HepG2 (cell line): ENCODE results near the gene CNNM3. TPM values are rescaled to one million over a fixed set of nuclear protein-coding genes. Genes with fewer than 3 reads are reported as not detected.

Experiments used
- BORCS8-MEF2B ChIP-seq: sonication (generic); formaldehyde crosslinking; IDR thresholded peaks from 2 replicates; pipeline ENCODE4 v1.8.0; 2022; ENCODE audit warnings: mild to moderate bottlenecking, missing genetic modification reagents
- DZIP1 ChIP-seq: sonication (generic); formaldehyde crosslinking; IDR thresholded peaks from 2 replicates; pipeline ENCODE4 v1.5.0; 2020; ENCODE audit warnings: mild to moderate bottlenecking, missing genetic modification reagents
- FOXP4 ChIP-seq: sonication (generic); formaldehyde crosslinking; IDR thresholded peaks from 2 replicates; pipeline ENCODE4 v1.4.0; 2020; ENCODE audit warnings: missing genetic modification reagents
- HOXA3 ChIP-seq: sonication (generic); formaldehyde crosslinking; IDR thresholded peaks from 2 replicates; pipeline ENCODE4 v1.5.0; 2020; ENCODE audit warnings: missing genetic modification reagents
- KDM2A ChIP-seq: sonication (generic); formaldehyde crosslinking; IDR thresholded peaks from 2 replicates; pipeline ENCODE4 v1.4.0; 2020; ENCODE audit warnings: low read depth, missing genetic modification reagents, borderline replicate concordance
- MXD3 ChIP-seq: IDR thresholded peaks from 2 replicates; pipeline ENCODE4 v1.6.1; 2016; ENCODE audit warnings: mild to moderate bottlenecking, missing biosample characterization, missing genetic modification reagents
- POLR2AphosphoS5 ChIP-seq: IDR thresholded peaks from 2 replicates; pipeline ENCODE4 v1.6.1; 2012; ENCODE audit warnings: low read depth, low read length
- SATB2 ChIP-seq: sonication (generic); formaldehyde crosslinking; IDR thresholded peaks from 2 replicates; pipeline ENCODE4 v1.5.0; 2020; ENCODE audit warnings: missing genetic modification reagents
- ZFP90 ChIP-seq: sonication (generic); formaldehyde crosslinking; IDR thresholded peaks from 2 replicates; pipeline ENCODE4 v1.8.0; 2022; ENCODE audit warnings: missing genetic modification reagents, mild to moderate bottlenecking, inconsistent platforms, borderline replicate concordance
- ZFYVE20 ChIP-seq: sonication (generic); formaldehyde crosslinking; IDR thresholded peaks from 2 replicates; pipeline ENCODE4 v1.8.0; 2023; ENCODE audit warnings: low read depth, mild to moderate bottlenecking, moderate library complexity, missing genetic modification reagents, borderline replicate concordance
- ZHX2 ChIP-seq, 2 experiments: sonication (generic) in 1 of 2; formaldehyde crosslinking in 1 of 2; IDR thresholded peaks; 2 replicates each; pipeline versions ENCODE4 v1.6.1 to v1.9.0; 2014 to 2022; ENCODE audit warnings: antibody characterized with exemption in 1 of 2, borderline replicate concordance in 1 of 2, inconsistent platforms in 1 of 2, low read depth in 1 of 2, missing genetic modification reagents in 1 of 2
- ZNF430 ChIP-seq: sonication (generic); formaldehyde crosslinking; IDR thresholded peaks from 2 replicates; pipeline ENCODE4 v1.9.0; 2021; ENCODE audit warnings: mild to moderate bottlenecking, missing genetic modification reagents
- ZNF605 ChIP-seq: sonication (generic); formaldehyde crosslinking; IDR thresholded peaks from 2 replicates; pipeline ENCODE4 v1.8.0; 2022; ENCODE audit warnings: mild to moderate bottlenecking, missing genetic modification reagents
- ZNF772 ChIP-seq: sonication (generic); formaldehyde crosslinking; IDR thresholded peaks from 2 replicates; pipeline ENCODE4 v1.5.0; 2020; ENCODE audit warnings: mild to moderate bottlenecking, missing genetic modification reagents
- ZSCAN21 ChIP-seq: sonication (generic); formaldehyde crosslinking; IDR thresholded peaks from 2 replicates; pipeline ENCODE4 v1.8.0; 2022; ENCODE audit warnings: mild to moderate bottlenecking, missing genetic modification reagents, moderate library complexity, borderline replicate concordance
- polyA plus RNA-seq, 8 experiments: library from polyadenylated mRNA; depleted of rRNA in 3 of 8; stranded (reverse) in 7 of 8; unstranded in 1 of 8; fragments of >200 nt; fragmentation: Illumina TruSeq in 4 of 8; extraction: Trizol in 4 of 8; gene quantifications; 2 replicates each; pipeline versions ENCODE4 v1.2.1 to v1.2.3, GENCODE V29; 2011 to 2016; ENCODE audit warnings: low read depth in 4 of 8, missing spikeins in 1 of 8, mixed read lengths in 1 of 8; ENCODE audit not compliant: insufficient read depth in 1 of 8
- total RNA-seq, 5 experiments: library from RNA; depleted of rRNA; stranded (reverse); fragments of >200 nt; fragmentation: Illumina TruSeq; extraction: Trizol; gene quantifications; 2 replicates each; pipeline ENCODE4 v1.2.3, GENCODE V29; 2016; ENCODE audit warnings: low read depth in 1 of 5

Gene CNNM3
- total and polyA plus RNA-seq, 2 of the 13 experiments (the other 11 are each of a cell fraction or from before 2014, with no cell fraction given), result 21.2 to 27.9 TPM

GRCh38 chr2:96859099-96859649, 43.1 kb downstream of the CNNM3 start (continued):
- TF ChIP-seq ZHX2 (IDR thresholded peaks at IDR 0.05; ENCODE audit: low read depth) (no peak), ZHX2 (CRISPR knock-in tag; IDR thresholded peaks at IDR 0.05; ENCODE audit: borderline replicate concordance) (0 out of 2 replicates have a peak, but pooled peaks have one; percentile 6), ZNF605 (CRISPR knock-in tag) (peak; percentile 19; the same call in 1 of the 2 replicates), ZNF430 (CRISPR knock-in tag) (0 out of 2 replicates have a peak, but pooled peaks have one; percentile 17), KDM2A (peak; percentile 44; the same call in 1 of the 2 replicates), ZNF772 (CRISPR knock-in tag) (0 out of 2 replicates have a peak, but pooled peaks have one; percentile 49), SATB2 (CRISPR knock-in tag) (no peak), MXD3 (CRISPR knock-in tag) (0 out of 2 replicates have a peak, but pooled peaks have one; percentile 10), ZFYVE20 (CRISPR knock-in tag) (0 out of 2 replicates have a peak, but pooled peaks have one; percentile 24), FOXP4 (0 out of 2 replicates have a peak, but pooled peaks have one; percentile 7), HOXA3 (CRISPR knock-in tag) (peak; percentile 38), ZSCAN21 (CRISPR knock-in tag) (0 out of 2 replicates have a peak, but pooled peaks have one; percentile 38), ZFP90 (CRISPR knock-in tag) (peak; percentile 49; the same call in 1 of the 2 replicates), POLR2AphosphoS5 (peak; percentile 22), DZIP1 (CRISPR knock-in tag) (0 out of 2 replicates have a peak, but pooled peaks have one; percentile 16), BORCS8-MEF2B (CRISPR knock-in tag) (peak; percentile 4; the same call in 1 of the 2 replicates)
